ENCODE results near the gene MRPS7.

DNA sequence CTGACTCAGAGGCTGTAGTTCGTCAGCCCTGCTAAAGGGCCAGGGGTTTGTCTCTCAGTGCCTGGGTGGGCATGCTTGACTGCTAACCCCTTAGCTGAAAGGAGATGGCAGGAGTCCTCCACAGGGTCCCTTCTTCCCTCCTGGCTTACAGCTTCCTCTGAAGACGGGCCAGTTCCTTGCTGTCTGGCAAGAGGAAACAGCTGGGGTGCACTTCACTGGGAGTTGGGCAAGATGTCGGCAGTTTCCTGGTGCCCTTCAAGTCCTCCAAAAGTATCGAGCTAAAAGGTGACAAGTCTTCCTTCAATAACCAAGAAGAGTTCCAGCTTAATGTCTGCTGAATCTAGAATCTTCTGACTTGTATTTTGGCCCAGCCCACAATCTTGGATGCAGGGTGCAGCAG, 32.8 kb upstream of the MRPS7 start:
- no peak for TF ChIP-seq POLR2A (IDR thresholded peaks at IDR 0.05; ENCODE audit: low read length)
- TF ChIP-seq GATA1 (IDR thresholded peaks at IDR 0.05; ENCODE audit: low read depth, low read length): no peak
